Type B pancreatic cell (in vitro differentiated cells): ENCODE measurements around the gene HSPB8. TPM values are rescaled to one million over a fixed set of nuclear protein-coding genes. Genes with fewer than 3 reads are reported as not detected.

Experiments used
- DNase-seq: peaks from one replicate; pipeline ENCODE4 v3.0.0; 2021; ENCODE audit warnings: mixed read lengths; ENCODE audit not compliant: unreplicated experiment; ENCODE audit errors: extremely low spot score
- H3K27ac Mint-ChIP-seq: 2 replicates; pipeline ENCODE4 v1.8.0; 2021; ENCODE audit warnings: mild to moderate bottlenecking, mixed read lengths
- H3K27me3 Mint-ChIP-seq: 2 replicates; pipeline ENCODE4 v1.8.0; 2021; ENCODE audit warnings: mixed read lengths
- H3K36me3 Mint-ChIP-seq: 2 replicates; pipeline ENCODE4 v1.8.0; 2021; ENCODE audit warnings: mixed read lengths
- H3K4me1 Mint-ChIP-seq: one replicate; pipeline ENCODE4 v1.8.0; 2021; ENCODE audit warnings: mixed read lengths; ENCODE audit not compliant: unreplicated experiment
- H3K4me3 Mint-ChIP-seq: 2 replicates; pipeline ENCODE4 v1.8.0; 2021; ENCODE audit warnings: mild to moderate bottlenecking, mixed read lengths
- H3K9me3 Mint-ChIP-seq: 2 replicates; pipeline ENCODE4 v1.8.0; 2021; ENCODE audit warnings: mixed read lengths
- CTCF ChIP-seq: fragments of 200-600 bp; sonication (generic); conservative IDR thresholded peaks from 2 replicates; pipeline ENCODE4 v1.5.0; 2021; ENCODE audit warnings: antibody characterized with exemption, mild to moderate bottlenecking
- total RNA-seq: library from RNA; stranded (reverse); gene quantifications from 2 replicates; pipeline ENCODE4 v1.2.1, GENCODE V29; 2021; ENCODE audit warnings: low replicate concordance

HSPB8 gene
- total RNA-seq, 1 donor from 2014 or later: 17.0 TPM

DNA sequence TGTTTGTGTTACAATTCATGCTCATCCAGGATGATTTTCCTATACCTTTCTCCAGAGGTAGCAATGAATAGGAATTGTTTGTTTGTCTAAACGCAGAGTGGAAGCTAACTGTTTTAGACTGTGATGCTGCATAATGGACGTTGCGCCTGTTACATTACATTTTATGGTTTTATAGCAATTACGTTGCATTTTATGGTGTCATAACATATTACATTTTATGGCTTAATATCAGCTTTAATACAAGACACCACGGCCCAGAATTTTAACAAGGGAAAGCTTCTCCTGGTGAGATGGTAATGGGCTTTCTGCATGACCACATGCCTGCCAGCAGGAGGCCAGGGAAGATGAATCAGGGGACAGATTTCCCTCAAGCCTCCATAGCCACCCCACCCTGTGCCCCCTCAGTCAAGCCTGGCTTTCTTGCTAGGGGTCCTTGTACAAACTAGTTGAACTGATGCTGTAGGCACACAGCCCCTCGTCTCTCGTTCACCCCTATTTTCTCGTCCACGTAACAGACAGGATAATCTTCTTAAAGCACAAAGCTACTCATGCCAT is 56.5 kb downstream of the HSPB8 start:
- H3K27ac Mint-ChIP-seq: no peak overlapping the region
- DNase-seq: no peak
- no peaks in the 10 kb centered on the region for H3K4me1 Mint-ChIP-seq
- H3K4me3 Mint-ChIP-seq: no peak overlapping the region
- peaks cover 26% of the 10 kb centered on the region for H3K27me3 Mint-ChIP-seq
- H3K36me3 Mint-ChIP-seq: no peaks in the 10 kb centered on the region
- no peaks in the 10 kb centered on the region for H3K9me3 Mint-ChIP-seq
- peak; percentile 68 for TF ChIP-seq CTCF

GRCh38 chr12:119236372-119236771 is 57.6 kb downstream of the HSPB8 start:
- Mint-ChIP-seq H3K4me3 (no peak overlapping the region), H3K4me1 (no peaks in the 10 kb centered on the region), H3K36me3 (peaks cover 3% of the 10 kb centered on the region), H3K27ac (no peak overlapping the region), H3K9me3 (no peaks in the 10 kb centered on the region), H3K27me3 (peaks cover 35% of the 10 kb centered on the region)
- DNase-seq: no peak
- no peak for TF ChIP-seq CTCF

GRCh38 chr12:119239040-119239439 is 60.3 kb downstream of the HSPB8 start:
- H3K27me3 Mint-ChIP-seq: peaks cover 22% of the 10 kb centered on the region
- H3K27ac Mint-ChIP-seq: no peak overlapping the region
- DNase-seq: no peak
- H3K36me3 Mint-ChIP-seq: peaks cover 3% of the 10 kb centered on the region
- H3K4me1 Mint-ChIP-seq: no peaks in the 10 kb centered on the region
- H3K4me3 Mint-ChIP-seq: no peak overlapping the region
- no peak for TF ChIP-seq CTCF
- H3K9me3 Mint-ChIP-seq: no peaks in the 10 kb centered on the region

DNA sequence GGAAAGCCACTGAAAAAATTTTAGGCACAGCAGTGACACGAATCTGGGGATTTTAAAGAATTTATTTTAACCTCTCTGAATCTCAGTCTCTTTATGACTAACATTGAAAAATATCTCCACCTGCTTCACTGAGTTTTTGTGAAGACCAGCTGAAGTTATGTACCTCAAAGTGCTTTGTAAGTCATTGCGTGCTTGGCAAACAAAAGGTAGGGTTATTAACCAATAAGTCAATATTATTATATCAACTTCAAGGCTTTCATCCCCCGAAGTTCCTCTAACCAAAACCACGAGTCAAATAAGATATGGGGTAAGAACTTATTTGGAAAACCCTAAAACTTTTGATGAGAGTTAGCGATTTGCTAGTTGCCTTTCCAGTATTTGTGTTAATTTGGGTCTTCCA is 62.3 kb downstream of the HSPB8 start:
- H3K36me3 Mint-ChIP-seq: peaks cover 3% of the 10 kb centered on the region
- no peaks in the 10 kb centered on the region for H3K4me1 Mint-ChIP-seq
- no peak overlapping the region for H3K27ac Mint-ChIP-seq
- no peak for DNase-seq
- no peak for TF ChIP-seq CTCF
- no peaks in the 10 kb centered on the region for H3K9me3 Mint-ChIP-seq
- peaks cover 20% of the 10 kb centered on the region for H3K27me3 Mint-ChIP-seq
- H3K4me3 Mint-ChIP-seq: no peak overlapping the region

GRCh38 chr12:119241580-119242169 is 62.9 kb downstream of the HSPB8 start:
- Mint-ChIP-seq H3K4me1 (no peaks in the 10 kb centered on the region), H3K36me3 (peaks cover 3% of the 10 kb centered on the region), H3K27me3 (peaks cover 17% of the 10 kb centered on the region), H3K27ac (no peak overlapping the region), H3K9me3 (no peaks in the 10 kb centered on the region), H3K4me3 (no peak overlapping the region)
- no peak for TF ChIP-seq CTCF
- no peak for DNase-seq

Other genes with a start within 250 kb of the HSPB8 start
- 1.1 and 1.4 TPM in 2 replicates for gene SRRM4, start 197.4 kb upstream of the HSPB8 start, total RNA-seq
- gene CCDC60, start 155.8 kb downstream of the HSPB8 start, total RNA-seq: 2.3 and 3.7 TPM in 2 replicates